ENCODE results near the gene DBNDD1. TPM values are rescaled to one million over a fixed set of nuclear protein-coding genes. Genes with fewer than 3 reads are reported as not detected.

DBNDD1 gene
- total RNA-seq, 1 experiment from 2014 or later = 60.2 TPM

GRCh38 chr16:89982318-89982717 is 36.9 kb downstream of the DBNDD1 start:
- RAD21 ChIA-PET (ENCODE audit: low non-redundant PET in 1 of 2, low total read pairs in 2 of 2, uncharacterized antibody in 2 of 2, unreplicated experiment in 2 of 2) = no interaction called here
- Histone ChIP-seq H3K4me3 (replicated peaks in 1 of 2; ENCODE audit: low read depth in 1 of 2, low read length in 2 of 2) (no peak overlapping the region), H3K27me3 (ENCODE audit: insufficient read depth, low read length) (no peaks in the 10 kb centered on the region), H3K4me2 (ENCODE audit: low read length) (no peak overlapping the region), H3K9me3 (ENCODE audit: control insufficient read depth in 1 of 2, insufficient read depth in 1 of 2, low read depth in 1 of 2, low read length in 2 of 2) (no peaks in the 10 kb centered on the region), H3K27ac (ENCODE audit: low read depth, low read length) (no peak overlapping the region), H3K9ac (ENCODE audit: low read length) (no peak overlapping the region), H3K4me1 (ENCODE audit: control insufficient read depth in 1 of 2, insufficient read depth in 2 of 2, low read length in 2 of 2) (no peaks in the 10 kb centered on the region), H2AFZ (ENCODE audit: low read depth, low read length, poor library complexity, severe bottlenecking) (no peak overlapping the region), H3K79me2 (ENCODE audit: insufficient read depth, low read length) (peaks cover 41% of the 10 kb centered on the region), H4K20me1 (ENCODE audit: insufficient read depth) (peaks cover 2% of the 10 kb centered on the region; the same call in 1 of the 2 replicates), H3K36me3 (ENCODE audit: control insufficient read depth in 1 of 2, insufficient read depth in 2 of 2, low read length in 2 of 2) (peaks cover 73 to 85% of the 10 kb centered on the region in 2 experiments), H3K9me2 (ENCODE audit: insufficient read depth) (no peaks in the 10 kb centered on the region)
- no TSS peak for BruUV-seq (replicated peaks)
- CTCF ChIA-PET = no interaction called here
- intact Hi-C loops (cut with micrococcal nuclease) = no loop called here
- DNase-seq (ENCODE audit: low read depth, low spot score) (no peak), ATAC-seq (no peak)
- TF ChIP-seq, protein P1, sequence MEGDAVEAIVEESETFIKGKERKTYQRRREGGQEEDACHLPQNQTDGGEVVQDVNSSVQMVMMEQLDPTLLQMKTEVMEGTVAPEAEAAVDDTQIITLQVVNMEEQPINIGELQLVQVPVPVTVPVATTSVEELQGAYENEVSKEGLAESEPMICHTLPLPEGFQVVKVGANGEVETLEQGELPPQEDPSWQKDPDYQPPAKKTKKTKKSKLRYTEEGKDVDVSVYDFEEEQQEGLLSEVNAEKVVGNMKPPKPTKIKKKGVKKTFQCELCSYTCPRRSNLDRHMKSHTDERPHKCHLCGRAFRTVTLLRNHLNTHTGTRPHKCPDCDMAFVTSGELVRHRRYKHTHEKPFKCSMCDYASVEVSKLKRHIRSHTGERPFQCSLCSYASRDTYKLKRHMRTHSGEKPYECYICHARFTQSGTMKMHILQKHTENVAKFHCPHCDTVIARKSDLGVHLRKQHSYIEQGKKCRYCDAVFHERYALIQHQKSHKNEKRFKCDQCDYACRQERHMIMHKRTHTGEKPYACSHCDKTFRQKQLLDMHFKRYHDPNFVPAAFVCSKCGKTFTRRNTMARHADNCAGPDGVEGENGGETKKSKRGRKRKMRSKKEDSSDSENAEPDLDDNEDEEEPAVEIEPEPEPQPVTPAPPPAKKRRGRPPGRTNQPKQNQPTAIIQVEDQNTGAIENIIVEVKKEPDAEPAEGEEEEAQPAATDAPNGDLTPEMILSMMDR (IDR thresholded peaks at IDR 0.05 in 2 of 3, conservative IDR thresholded peaks at IDR 0.05 in 1 of 3; ENCODE audit: borderline replicate concordance in 1 of 3, insufficient read depth in 1 of 3, low read depth in 2 of 3, low read length in 2 of 3) = no peak
- no peak for TF ChIP-seq ZNF274 (IDR thresholded peaks at IDR 0.05; ENCODE audit: low read depth, low read length)
- POLR2A ChIA-PET = no interaction called here

DNA sequence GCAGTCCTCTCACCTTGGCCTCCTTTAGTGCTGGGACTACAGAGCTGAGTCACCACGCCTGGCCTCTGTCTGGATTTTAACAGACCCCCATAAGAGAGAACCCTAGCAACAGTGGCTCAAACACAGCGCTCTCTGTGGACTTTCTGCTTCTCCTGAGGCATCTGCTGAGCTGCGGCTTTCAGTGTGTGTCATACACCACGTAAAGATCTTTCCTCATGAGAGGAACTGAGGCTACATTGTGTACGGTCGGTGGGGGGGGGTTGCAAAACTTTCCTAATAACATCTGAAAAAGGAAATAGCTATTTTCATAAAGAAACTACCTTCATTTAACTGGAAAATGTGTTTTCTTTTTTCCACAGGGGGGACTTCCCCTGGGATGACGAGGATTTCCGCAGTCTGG is 37.8 kb downstream of the DBNDD1 start:
- no peaks in the 10 kb centered on the region for H3K27me3 ChIP-seq (ENCODE audit: insufficient read depth, low read length)
- H3K79me2 ChIP-seq (ENCODE audit: insufficient read depth, low read length) = peaks cover 44% of the 10 kb centered on the region
- CTCF ChIA-PET = no interaction called here
- no peaks in the 10 kb centered on the region for H3K4me1 ChIP-seq (ENCODE audit: control insufficient read depth in 1 of 2, insufficient read depth in 2 of 2, low read length in 2 of 2)
- H2AFZ ChIP-seq (ENCODE audit: low read depth, low read length, poor library complexity, severe bottlenecking) = no peak overlapping the region
- intact Hi-C loops (cut with micrococcal nuclease) = no loop called here
- peaks cover 3% of the 10 kb centered on the region; the same call in 1 of the 2 replicates for H4K20me1 ChIP-seq (ENCODE audit: insufficient read depth)
- no peaks in the 10 kb centered on the region for H3K9me3 ChIP-seq (ENCODE audit: control insufficient read depth in 1 of 2, insufficient read depth in 1 of 2, low read depth in 1 of 2, low read length in 2 of 2)
- H3K9ac ChIP-seq (ENCODE audit: low read length) = no peak overlapping the region
- ATAC-seq (no peak), DNase-seq (ENCODE audit: low read depth, low spot score) (no peak)
- peaks cover 68 to 80% of the 10 kb centered on the region in 2 experiments for H3K36me3 ChIP-seq (ENCODE audit: control insufficient read depth in 1 of 2, insufficient read depth in 2 of 2, low read length in 2 of 2)
- RAD21 ChIA-PET (ENCODE audit: low non-redundant PET in 1 of 2, low total read pairs in 2 of 2, uncharacterized antibody in 2 of 2, unreplicated experiment in 2 of 2) = no interaction called here
- no peak overlapping the region for H3K4me2 ChIP-seq (ENCODE audit: low read length)
- BruUV-seq (replicated peaks) = no TSS peak
- POLR2A ChIA-PET = no interaction called here
- no peaks in the 10 kb centered on the region for H3K9me2 ChIP-seq (ENCODE audit: insufficient read depth)
- no peak overlapping the region for H3K4me3 ChIP-seq (replicated peaks in 1 of 2; ENCODE audit: low read depth in 1 of 2, low read length in 2 of 2)
- H3K27ac ChIP-seq (ENCODE audit: low read depth, low read length) = no peak overlapping the region
- TF ChIP-seq POLR2AphosphoS5 (IDR thresholded peaks at IDR 0.05; ENCODE audit: low read depth, low read length) = no peak
- no peak for TF ChIP-seq EGR1 (IDR thresholded peaks at IDR 0.05; ENCODE audit: low read depth)
- no peak for TF ChIP-seq REST (IDR thresholded peaks at IDR 0.05; ENCODE audit: low read depth)
- TF ChIP-seq, protein P2, sequence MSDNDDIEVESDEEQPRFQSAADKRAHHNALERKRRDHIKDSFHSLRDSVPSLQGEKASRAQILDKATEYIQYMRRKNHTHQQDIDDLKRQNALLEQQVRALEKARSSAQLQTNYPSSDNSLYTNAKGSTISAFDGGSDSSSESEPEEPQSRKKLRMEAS (IDR thresholded peaks at IDR 0.05) = no peak
- TF ChIP-seq ZNF274 (IDR thresholded peaks at IDR 0.05; ENCODE audit: low read depth, low read length) = no peak
- TF ChIP-seq, protein P3, sequence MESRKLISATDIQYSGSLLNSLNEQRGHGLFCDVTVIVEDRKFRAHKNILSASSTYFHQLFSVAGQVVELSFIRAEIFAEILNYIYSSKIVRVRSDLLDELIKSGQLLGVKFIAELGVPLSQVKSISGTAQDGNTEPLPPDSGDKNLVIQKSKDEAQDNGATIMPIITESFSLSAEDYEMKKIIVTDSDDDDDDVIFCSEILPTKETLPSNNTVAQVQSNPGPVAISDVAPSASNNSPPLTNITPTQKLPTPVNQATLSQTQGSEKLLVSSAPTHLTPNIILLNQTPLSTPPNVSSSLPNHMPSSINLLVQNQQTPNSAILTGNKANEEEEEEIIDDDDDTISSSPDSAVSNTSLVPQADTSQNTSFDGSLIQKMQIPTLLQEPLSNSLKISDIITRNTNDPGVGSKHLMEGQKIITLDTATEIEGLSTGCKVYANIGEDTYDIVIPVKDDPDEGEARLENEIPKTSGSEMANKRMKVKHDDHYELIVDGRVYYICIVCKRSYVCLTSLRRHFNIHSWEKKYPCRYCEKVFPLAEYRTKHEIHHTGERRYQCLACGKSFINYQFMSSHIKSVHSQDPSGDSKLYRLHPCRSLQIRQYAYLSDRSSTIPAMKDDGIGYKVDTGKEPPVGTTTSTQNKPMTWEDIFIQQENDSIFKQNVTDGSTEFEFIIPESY (IDR thresholded peaks at IDR 0.05; ENCODE audit: extremely low read depth, insufficient replicate concordance, low read length) = no peak
- no peak for TF ChIP-seq FOSL1 (IDR thresholded peaks at IDR 0.05; ENCODE audit: low read depth)
- no peak for TF ChIP-seq JUND (IDR thresholded peaks at IDR 0.05)
- TF ChIP-seq EZH2phosphoT487 (IDR thresholded peaks at IDR 0.05; ENCODE audit: borderline replicate concordance) = no peak
- TF ChIP-seq ZFX (IDR thresholded peaks at IDR 0.05) = no peak
- no peak for TF ChIP-seq POLR2A (IDR thresholded peaks at IDR 0.05; ENCODE audit: borderline replicate concordance, extremely low read depth, insufficient read depth, insufficient read length)
- no peak for TF ChIP-seq CEBPB (IDR thresholded peaks at IDR 0.05; ENCODE audit: low read depth)
- no peak for TF ChIP-seq SIN3A (IDR thresholded peaks at IDR 0.05; ENCODE audit: low read depth)
